T-helper 1 cell treated with Interleukin-12 subunit alpha and Interleukin-12 subunit beta and Interleukin-4 antibody, amounts not matched to agents 30 ng/mL and 1 ng/mL, for 36 hours (primary cell): Measurements from ENCODE around the gene LINC01488. TPM values are rescaled to one million over a fixed set of nuclear protein-coding genes. Genes with fewer than 3 reads are reported as not detected.

ENCODE experiments used
- intact Hi-C: fragments of 100-400 bp; cut with micrococcal nuclease; formaldehyde crosslinking; loops from one replicate; pipeline ENCODE4 v1.15.1; 2024
- total RNA-seq: library from RNA; stranded (reverse); gene quantifications from 2 replicates; pipeline ENCODE4 v1.2.3, GENCODE V29; 2022

LINC01488 gene
- total RNA-seq, 1 donor from 2014 or later: not detected

GRCh38 chr11:69463181-69463994 lies 18.1 kb upstream of the LINC01488 start:
- intact Hi-C loops: loop anchor here (5.0 kb wide), 1 partner anchor 234 kb away; no protein-coding TSS in a partner anchor

- intact Hi-C loops: loop anchor here (5.0 kb wide), 1 partner anchor 233 kb away; no protein-coding TSS in a partner anchor
These were observed 17.2 kb upstream of the LINC01488 start for GRCh38 chr11:69463995-69464960.

GRCh38 chr11:69465236-69466000 lies 16.0 kb upstream of the LINC01488 start:
- intact Hi-C loops: no loop called here

- intact Hi-C loops: no loop called here
These were observed 15.4 kb upstream of the LINC01488 start for GRCh38 chr11:69466039-69466438.

GRCh38 chr11:69467196-69467595 lies 14.3 kb upstream of the LINC01488 start:
- intact Hi-C loops: no loop called here

- intact Hi-C loops: no loop called here
These were observed 13.8 kb upstream of the LINC01488 start for GRCh38 chr11:69467646-69468045.

- intact Hi-C loops: no loop called here
These were observed 13.2 kb upstream of the LINC01488 start for GRCh38 chr11:69468221-69468620.

- intact Hi-C loops: no loop called here
These were observed 12.3 kb upstream of the LINC01488 start for GRCh38 chr11:69468911-69469885.

GRCh38 chr11:69470301-69470700 lies 11.2 kb upstream of the LINC01488 start:
- intact Hi-C loops: no loop called here

GRCh38 chr11:69470793-69471728 lies 10.4 kb upstream of the LINC01488 start:
- intact Hi-C loops: no loop called here

GRCh38 chr11:69471729-69472540 lies 9.5 kb upstream of the LINC01488 start:
- intact Hi-C loops: no loop called here

GRCh38 chr11:69472541-69473275 lies 8.8 kb upstream of the LINC01488 start:
- intact Hi-C loops: no loop called here

GRCh38 chr11:69473276-69473845 lies 8.1 kb upstream of the LINC01488 start:
- intact Hi-C loops: no loop called here

- intact Hi-C loops: no loop called here
These were observed 6.7 kb upstream of the LINC01488 start for GRCh38 chr11:69474736-69475135.

GRCh38 chr11:69475141-69475865 lies 6.2 kb upstream of the LINC01488 start:
- intact Hi-C loops: no loop called here

GRCh38 chr11:69475866-69476471 lies 5.5 kb upstream of the LINC01488 start:
- intact Hi-C loops: no loop called here
